SK-N-SH treated with all-trans-retinoic acid at 6 μM for 48 hours (cell line): ENCODE measurements around the gene ARID5B.
A peak's percentile ranks its signal among the peaks of the same experiment; 100 is the strongest.

Experiments
- ATAC-seq: fragments of 200-7000 bp; cut with Tn5 transposase; 3 replicates; pipeline ENCODE4 v1.9.1; 2020; ENCODE audit warnings: mild to moderate bottlenecking, moderate library complexity
- ARNTL ChIP-seq: fragments of 450-650 bp; formaldehyde crosslinking; IDR thresholded peaks from 2 replicates; pipeline ENCODE4 v1.5.0; 2020; ENCODE audit warnings: low read depth, mild to moderate bottlenecking, moderate library complexity, borderline replicate concordance
- BACH2 ChIP-seq: fragments of 250-450 bp; sonication (Bioruptor Pico); IDR thresholded peaks from 2 replicates; pipeline ENCODE4 v1.9.0; 2021; ENCODE audit warnings: mild to moderate bottlenecking, borderline replicate concordance
- GLIS3 ChIP-seq: fragments of 250-450 bp; sonication (Bioruptor Pico); IDR thresholded peaks from 2 replicates; pipeline ENCODE4 v1.5.0; 2020; ENCODE audit warnings: mild to moderate bottlenecking, moderate library complexity
- ISL1 ChIP-seq: fragments of 250-450 bp; sonication (Bioruptor Pico); IDR thresholded peaks from 2 replicates; pipeline ENCODE4 v2.1.2; 2022; ENCODE audit warnings: mild to moderate bottlenecking, moderate library complexity
- OSR1 ChIP-seq: fragments of 250-450 bp; sonication (Bioruptor Pico); IDR thresholded peaks from 2 replicates; pipeline ENCODE4 v1.8.0; 2022; ENCODE audit warnings: moderate library complexity, mild to moderate bottlenecking, inconsistent platforms
- PPARA ChIP-seq: fragments of 250-450 bp; sonication (Bioruptor Pico); IDR thresholded peaks from 2 replicates; pipeline ENCODE4 v1.5.0; 2020; ENCODE audit warnings: mild to moderate bottlenecking, borderline replicate concordance
- SNAI2 ChIP-seq: fragments of 250-450 bp; sonication (Bioruptor Pico); IDR thresholded peaks from 2 replicates; pipeline ENCODE4 v1.5.0; 2020; ENCODE audit warnings: mild to moderate bottlenecking, moderate library complexity
- TCF4 ChIP-seq: fragments of 250-450 bp; sonication (Bioruptor Pico); IDR thresholded peaks from 2 replicates; pipeline ENCODE4 v1.8.0; 2021; ENCODE audit warnings: mild to moderate bottlenecking, moderate library complexity, borderline replicate concordance
- ZFP3 ChIP-seq: fragments of 250-450 bp; sonication (Bioruptor Pico); IDR thresholded peaks from 2 replicates; pipeline ENCODE4 v1.5.0; 2020; ENCODE audit warnings: mild to moderate bottlenecking, moderate library complexity
- ZNF565 ChIP-seq: fragments of 450-650 bp; formaldehyde crosslinking; conservative IDR thresholded peaks from 2 replicates; pipeline ENCODE4 v1.5.0; 2020; ENCODE audit warnings: low read depth, mild to moderate bottlenecking, moderate library complexity
- ZNF8 ChIP-seq: fragments of 450-650 bp; formaldehyde crosslinking; IDR thresholded peaks from 2 replicates; pipeline ENCODE4 v1.5.0; 2020; ENCODE audit warnings: mild to moderate bottlenecking, moderate library complexity
- TF ChIP-seq, protein P1 (sequence below): fragments of 250-450 bp; sonication (Bioruptor Pico); IDR thresholded peaks from 2 replicates; pipeline ENCODE4 v1.8.0; 2021; ENCODE audit warnings: low read depth, mild to moderate bottlenecking, moderate library complexity, borderline replicate concordance
- TF ChIP-seq, protein P2 (sequence below): fragments of 250-450 bp; sonication (Bioruptor Pico); IDR thresholded peaks from 2 replicates; pipeline ENCODE4 v1.8.0; 2020; ENCODE audit warnings: mild to moderate bottlenecking, moderate library complexity, borderline replicate concordance
- TF ChIP-seq, protein P3 (sequence below): fragments of 250-450 bp; sonication (Bioruptor Pico); IDR thresholded peaks from 2 replicates; pipeline ENCODE4 v1.5.1; 2020; ENCODE audit warnings: low read depth, mild to moderate bottlenecking, moderate library complexity
- TF ChIP-seq, protein P4 (sequence below): fragments of 250-450 bp; sonication (Bioruptor Pico); IDR thresholded peaks from 2 replicates; pipeline ENCODE4 v1.5.0; 2020; ENCODE audit warnings: mild to moderate bottlenecking, moderate library complexity

Gene ARID5B

DNA sequence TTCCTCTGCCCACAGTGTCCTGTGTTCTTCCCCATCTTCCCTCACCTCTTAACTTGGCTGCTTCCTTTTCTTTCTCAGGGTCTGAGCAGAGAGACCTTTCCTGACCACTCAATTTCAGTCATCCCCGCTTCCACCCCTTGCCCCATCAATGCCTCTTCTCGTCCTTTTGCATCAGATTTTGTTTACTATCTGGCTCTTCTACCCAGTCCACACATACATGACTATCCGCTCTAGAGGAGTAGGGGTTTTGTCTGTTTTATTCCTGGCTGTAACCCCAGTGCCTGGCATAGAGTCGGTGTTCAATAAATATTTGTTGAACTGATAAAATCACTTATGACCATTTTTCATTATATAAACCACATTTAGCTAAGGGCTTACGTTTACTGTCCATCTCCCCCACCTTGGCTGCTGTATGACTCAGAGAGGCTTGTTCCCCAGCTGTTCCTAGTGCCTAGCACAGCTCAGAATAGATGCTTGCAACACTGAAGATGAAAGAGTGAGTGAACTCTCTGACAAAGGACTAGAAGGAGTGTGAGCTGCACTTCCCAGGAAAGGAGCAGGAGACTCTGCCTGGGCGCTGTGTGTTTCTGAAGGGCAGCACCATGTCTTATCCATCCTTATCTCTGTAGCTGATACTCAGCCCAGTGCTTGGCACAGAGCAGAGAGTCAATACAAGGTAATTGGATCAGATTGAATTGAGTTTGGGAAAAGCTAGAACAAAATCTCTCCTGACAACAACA is 21.9 kb downstream of the ARID5B start:
- TF ChIP-seq ARNTL (CRISPR knock-in tag), result no peak
- no peak for TF ChIP-seq GLIS3
- TF ChIP-seq, protein P1, sequence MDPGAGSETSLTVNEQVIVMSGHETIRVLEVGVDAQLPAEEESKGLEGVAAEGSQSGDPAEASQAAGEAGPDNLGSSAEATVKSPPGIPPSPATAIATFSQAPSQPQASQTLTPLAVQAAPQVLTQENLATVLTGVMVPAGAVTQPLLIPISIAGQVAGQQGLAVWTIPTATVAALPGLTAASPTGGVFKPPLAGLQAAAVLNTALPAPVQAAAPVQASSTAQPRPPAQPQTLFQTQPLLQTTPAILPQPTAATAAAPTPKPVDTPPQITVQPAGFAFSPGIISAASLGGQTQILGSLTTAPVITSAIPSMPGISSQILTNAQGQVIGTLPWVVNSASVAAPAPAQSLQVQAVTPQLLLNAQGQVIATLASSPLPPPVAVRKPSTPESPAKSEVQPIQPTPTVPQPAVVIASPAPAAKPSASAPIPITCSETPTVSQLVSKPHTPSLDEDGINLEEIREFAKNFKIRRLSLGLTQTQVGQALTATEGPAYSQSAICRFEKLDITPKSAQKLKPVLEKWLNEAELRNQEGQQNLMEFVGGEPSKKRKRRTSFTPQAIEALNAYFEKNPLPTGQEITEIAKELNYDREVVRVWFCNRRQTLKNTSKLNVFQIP (CRISPR knock-in tag), result no peak
- TF ChIP-seq ZFP3 (CRISPR knock-in tag), result no peak
- no peak for TF ChIP-seq BACH2 (CRISPR knock-in tag)
- TF ChIP-seq, protein P2, sequence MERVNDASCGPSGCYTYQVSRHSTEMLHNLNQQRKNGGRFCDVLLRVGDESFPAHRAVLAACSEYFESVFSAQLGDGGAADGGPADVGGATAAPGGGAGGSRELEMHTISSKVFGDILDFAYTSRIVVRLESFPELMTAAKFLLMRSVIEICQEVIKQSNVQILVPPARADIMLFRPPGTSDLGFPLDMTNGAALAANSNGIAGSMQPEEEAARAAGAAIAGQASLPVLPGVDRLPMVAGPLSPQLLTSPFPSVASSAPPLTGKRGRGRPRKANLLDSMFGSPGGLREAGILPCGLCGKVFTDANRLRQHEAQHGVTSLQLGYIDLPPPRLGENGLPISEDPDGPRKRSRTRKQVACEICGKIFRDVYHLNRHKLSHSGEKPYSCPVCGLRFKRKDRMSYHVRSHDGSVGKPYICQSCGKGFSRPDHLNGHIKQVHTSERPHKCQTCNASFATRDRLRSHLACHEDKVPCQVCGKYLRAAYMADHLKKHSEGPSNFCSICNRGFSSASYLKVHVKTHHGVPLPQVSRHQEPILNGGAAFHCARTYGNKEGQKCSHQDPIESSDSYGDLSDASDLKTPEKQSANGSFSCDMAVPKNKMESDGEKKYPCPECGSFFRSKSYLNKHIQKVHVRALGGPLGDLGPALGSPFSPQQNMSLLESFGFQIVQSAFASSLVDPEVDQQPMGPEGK (CRISPR knock-in tag), result no peak
- TF ChIP-seq, protein P3, sequence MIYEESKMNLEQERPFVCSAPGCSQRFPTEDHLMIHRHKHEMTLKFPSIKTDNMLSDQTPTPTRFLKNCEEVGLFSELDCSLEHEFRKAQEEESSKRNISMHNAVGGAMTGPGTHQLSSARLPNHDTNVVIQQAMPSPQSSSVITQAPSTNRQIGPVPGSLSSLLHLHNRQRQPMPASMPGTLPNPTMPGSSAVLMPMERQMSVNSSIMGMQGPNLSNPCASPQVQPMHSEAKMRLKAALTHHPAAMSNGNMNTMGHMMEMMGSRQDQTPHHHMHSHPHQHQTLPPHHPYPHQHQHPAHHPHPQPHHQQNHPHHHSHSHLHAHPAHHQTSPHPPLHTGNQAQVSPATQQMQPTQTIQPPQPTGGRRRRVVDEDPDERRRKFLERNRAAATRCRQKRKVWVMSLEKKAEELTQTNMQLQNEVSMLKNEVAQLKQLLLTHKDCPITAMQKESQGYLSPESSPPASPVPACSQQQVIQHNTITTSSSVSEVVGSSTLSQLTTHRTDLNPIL (CRISPR knock-in tag), result no peak
- TF ChIP-seq ISL1 (CRISPR knock-in tag), result no peak
- no peak for TF ChIP-seq OSR1 (CRISPR knock-in tag)
- no peak for TF ChIP-seq SNAI2 (CRISPR knock-in tag)
- TF ChIP-seq TCF4 (CRISPR knock-in tag), result no peak
- TF ChIP-seq ZNF565, result no peak
- TF ChIP-seq, all 23 proteins: peak for 0
- peak; percentile 96 for ATAC-seq

DNA sequence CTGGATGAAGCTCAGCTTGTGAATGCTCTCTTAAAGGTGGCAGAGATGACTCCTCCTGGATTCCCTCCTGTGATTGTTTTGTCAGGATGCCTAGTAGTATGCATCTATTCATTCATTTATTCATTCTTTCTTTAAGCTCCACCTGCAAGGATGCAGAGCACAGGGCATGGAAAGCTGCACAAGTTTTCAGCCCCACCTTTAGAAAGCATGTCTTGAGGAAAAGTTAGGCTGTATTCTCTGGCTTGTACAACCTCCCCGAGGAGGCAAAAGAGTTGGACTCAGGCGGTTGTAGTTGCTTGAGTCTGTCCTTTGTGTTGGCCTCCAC is 22.4 kb downstream of the ARID5B start:
- ATAC-seq, result no peak
- TF ChIP-seq, protein P2 (CRISPR knock-in tag), result no peak

DNA sequence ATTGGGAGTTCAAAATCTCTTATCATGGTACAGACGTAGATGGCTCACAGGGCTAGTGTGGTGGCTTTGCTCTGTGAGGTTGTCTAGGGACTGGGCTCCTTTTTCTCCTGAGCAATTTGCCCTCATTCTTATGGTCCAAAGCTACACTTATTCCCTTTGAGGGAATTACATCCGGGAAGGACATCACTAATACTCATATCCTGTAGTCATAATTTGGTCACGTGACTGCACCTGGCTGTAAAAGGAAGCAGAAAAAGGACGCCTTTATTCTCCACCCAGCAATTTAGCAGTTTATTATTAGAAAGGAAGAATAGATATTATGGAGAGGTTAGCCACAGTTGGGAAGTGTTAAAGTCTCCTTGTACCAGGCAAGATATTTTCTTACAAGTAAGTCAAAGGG is 28.1 kb downstream of the ARID5B start:
- TF ChIP-seq, protein P1 (CRISPR knock-in tag), result no peak
- TF ChIP-seq, protein P4, sequence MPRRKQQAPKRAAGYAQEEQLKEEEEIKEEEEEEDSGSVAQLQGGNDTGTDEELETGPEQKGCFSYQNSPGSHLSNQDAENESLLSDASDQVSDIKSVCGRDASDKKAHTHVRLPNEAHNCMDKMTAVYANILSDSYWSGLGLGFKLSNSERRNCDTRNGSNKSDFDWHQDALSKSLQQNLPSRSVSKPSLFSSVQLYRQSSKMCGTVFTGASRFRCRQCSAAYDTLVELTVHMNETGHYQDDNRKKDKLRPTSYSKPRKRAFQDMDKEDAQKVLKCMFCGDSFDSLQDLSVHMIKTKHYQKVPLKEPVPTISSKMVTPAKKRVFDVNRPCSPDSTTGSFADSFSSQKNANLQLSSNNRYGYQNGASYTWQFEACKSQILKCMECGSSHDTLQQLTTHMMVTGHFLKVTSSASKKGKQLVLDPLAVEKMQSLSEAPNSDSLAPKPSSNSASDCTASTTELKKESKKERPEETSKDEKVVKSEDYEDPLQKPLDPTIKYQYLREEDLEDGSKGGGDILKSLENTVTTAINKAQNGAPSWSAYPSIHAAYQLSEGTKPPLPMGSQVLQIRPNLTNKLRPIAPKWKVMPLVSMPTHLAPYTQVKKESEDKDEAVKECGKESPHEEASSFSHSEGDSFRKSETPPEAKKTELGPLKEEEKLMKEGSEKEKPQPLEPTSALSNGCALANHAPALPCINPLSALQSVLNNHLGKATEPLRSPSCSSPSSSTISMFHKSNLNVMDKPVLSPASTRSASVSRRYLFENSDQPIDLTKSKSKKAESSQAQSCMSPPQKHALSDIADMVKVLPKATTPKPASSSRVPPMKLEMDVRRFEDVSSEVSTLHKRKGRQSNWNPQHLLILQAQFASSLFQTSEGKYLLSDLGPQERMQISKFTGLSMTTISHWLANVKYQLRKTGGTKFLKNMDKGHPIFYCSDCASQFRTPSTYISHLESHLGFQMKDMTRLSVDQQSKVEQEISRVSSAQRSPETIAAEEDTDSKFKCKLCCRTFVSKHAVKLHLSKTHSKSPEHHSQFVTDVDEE, result no peak
- TF ChIP-seq ZNF8, result no peak
- TF ChIP-seq ISL1 (CRISPR knock-in tag), result no peak
- TF ChIP-seq PPARA (CRISPR knock-in tag), result no peak
- ATAC-seq, result no peak
